WTC11 (cell line): ENCODE measurements around the gene PTPN13.

Experiments used
- ATF1 ChIP-seq: sonication (generic); formaldehyde crosslinking; IDR thresholded peaks from 2 replicates; pipeline ENCODE4 v1.8.1; 2023; ENCODE audit warnings: mild to moderate bottlenecking, moderate library complexity, missing genetic modification reagents
- ELF4 ChIP-seq: sonication (generic); formaldehyde crosslinking; IDR thresholded peaks from 2 replicates; pipeline ENCODE4 v1.8.1; 2022; ENCODE audit warnings: low read depth, mild to moderate bottlenecking, moderate library complexity, missing genetic modification reagents
- IRF2 ChIP-seq: sonication (generic); formaldehyde crosslinking; IDR thresholded peaks from 2 replicates; pipeline ENCODE4 v1.8.0; 2022; ENCODE audit warnings: low read depth, missing genetic modification reagents, borderline replicate concordance
- TF ChIP-seq, protein P1 (sequence below): sonication (generic); formaldehyde crosslinking; IDR thresholded peaks from 2 replicates; pipeline ENCODE4 v1.8.0; 2022; ENCODE audit warnings: mild to moderate bottlenecking, missing genetic modification reagents
- TF ChIP-seq, protein P2 (sequence below): fragments of 200-600 bp; IDR thresholded peaks from 2 replicates; pipeline ENCODE4 v1.8.0; 2022; ENCODE audit warnings: antibody characterized with exemption

DNA sequence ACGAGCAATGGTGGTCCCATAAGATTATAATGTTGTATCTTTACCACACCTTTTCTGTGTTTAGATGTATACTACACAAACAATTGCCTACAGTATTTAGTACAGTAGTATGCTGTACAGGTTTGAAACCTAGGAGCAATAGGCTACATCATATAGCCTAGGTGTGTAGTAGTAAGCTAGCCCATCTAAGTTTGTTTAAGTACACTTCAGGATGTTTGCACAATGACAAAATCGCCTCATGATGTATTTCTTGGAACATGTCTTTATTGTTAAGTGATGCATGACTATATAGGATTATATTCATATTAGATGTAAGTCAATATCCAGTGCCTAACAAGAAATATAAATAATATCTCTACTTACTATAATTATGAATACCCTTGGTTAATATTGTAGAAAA, 150.5 kb downstream of the PTPN13 start:
- no peak for TF ChIP-seq ELF4
- TF ChIP-seq, protein P1, sequence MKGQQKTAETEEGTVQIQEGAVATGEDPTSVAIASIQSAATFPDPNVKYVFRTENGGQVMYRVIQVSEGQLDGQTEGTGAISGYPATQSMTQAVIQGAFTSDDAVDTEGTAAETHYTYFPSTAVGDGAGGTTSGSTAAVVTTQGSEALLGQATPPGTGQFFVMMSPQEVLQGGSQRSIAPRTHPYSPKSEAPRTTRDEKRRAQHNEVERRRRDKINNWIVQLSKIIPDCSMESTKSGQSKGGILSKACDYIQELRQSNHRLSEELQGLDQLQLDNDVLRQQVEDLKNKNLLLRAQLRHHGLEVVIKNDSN (CRISPR knock-in tag), result no peak
- TF ChIP-seq, protein P2, sequence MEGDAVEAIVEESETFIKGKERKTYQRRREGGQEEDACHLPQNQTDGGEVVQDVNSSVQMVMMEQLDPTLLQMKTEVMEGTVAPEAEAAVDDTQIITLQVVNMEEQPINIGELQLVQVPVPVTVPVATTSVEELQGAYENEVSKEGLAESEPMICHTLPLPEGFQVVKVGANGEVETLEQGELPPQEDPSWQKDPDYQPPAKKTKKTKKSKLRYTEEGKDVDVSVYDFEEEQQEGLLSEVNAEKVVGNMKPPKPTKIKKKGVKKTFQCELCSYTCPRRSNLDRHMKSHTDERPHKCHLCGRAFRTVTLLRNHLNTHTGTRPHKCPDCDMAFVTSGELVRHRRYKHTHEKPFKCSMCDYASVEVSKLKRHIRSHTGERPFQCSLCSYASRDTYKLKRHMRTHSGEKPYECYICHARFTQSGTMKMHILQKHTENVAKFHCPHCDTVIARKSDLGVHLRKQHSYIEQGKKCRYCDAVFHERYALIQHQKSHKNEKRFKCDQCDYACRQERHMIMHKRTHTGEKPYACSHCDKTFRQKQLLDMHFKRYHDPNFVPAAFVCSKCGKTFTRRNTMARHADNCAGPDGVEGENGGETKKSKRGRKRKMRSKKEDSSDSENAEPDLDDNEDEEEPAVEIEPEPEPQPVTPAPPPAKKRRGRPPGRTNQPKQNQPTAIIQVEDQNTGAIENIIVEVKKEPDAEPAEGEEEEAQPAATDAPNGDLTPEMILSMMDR, result no peak
- TF ChIP-seq IRF2, result no peak
- TF ChIP-seq ATF1 (CRISPR knock-in tag), result no peak
